Measurements from ENCODE around the gene GALNTL6.

The GALNTL6 gene

GRCh38 chr4:172998527-172999469 is 1185.6 kb downstream of the GALNTL6 start:
- peak in 1 of 2 experiments; percentile 53 for DNase-seq (ENCODE audit: low read depth in 1 of 2, low spot score in 1 of 2)
- H3K27ac ChIP-seq (replicated peaks): no peak overlapping the region
- H3K4me3 ChIP-seq (replicated peaks; ENCODE audit: insufficient read depth, low read length): no peak overlapping the region

GRCh38 chr4:173001571-173001970 is 1188.4 kb downstream of the GALNTL6 start:
- Histone ChIP-seq H3K27ac (replicated peaks) (no peak overlapping the region), H3K4me3 (replicated peaks; ENCODE audit: insufficient read depth, low read length) (no peak overlapping the region), H3K27me3 (ENCODE audit: insufficient read depth, poor library complexity, severe bottlenecking) (no peaks in the 10 kb centered on the region)
- TF ChIP-seq, protein P1, sequence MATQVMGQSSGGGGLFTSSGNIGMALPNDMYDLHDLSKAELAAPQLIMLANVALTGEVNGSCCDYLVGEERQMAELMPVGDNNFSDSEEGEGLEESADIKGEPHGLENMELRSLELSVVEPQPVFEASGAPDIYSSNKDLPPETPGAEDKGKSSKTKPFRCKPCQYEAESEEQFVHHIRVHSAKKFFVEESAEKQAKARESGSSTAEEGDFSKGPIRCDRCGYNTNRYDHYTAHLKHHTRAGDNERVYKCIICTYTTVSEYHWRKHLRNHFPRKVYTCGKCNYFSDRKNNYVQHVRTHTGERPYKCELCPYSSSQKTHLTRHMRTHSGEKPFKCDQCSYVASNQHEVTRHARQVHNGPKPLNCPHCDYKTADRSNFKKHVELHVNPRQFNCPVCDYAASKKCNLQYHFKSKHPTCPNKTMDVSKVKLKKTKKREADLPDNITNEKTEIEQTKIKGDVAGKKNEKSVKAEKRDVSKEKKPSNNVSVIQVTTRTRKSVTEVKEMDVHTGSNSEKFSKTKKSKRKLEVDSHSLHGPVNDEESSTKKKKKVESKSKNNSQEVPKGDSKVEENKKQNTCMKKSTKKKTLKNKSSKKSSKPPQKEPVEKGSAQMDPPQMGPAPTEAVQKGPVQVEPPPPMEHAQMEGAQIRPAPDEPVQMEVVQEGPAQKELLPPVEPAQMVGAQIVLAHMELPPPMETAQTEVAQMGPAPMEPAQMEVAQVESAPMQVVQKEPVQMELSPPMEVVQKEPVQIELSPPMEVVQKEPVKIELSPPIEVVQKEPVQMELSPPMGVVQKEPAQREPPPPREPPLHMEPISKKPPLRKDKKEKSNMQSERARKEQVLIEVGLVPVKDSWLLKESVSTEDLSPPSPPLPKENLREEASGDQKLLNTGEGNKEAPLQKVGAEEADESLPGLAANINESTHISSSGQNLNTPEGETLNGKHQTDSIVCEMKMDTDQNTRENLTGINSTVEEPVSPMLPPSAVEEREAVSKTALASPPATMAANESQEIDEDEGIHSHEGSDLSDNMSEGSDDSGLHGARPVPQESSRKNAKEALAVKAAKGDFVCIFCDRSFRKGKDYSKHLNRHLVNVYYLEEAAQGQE (IDR thresholded peaks at IDR 0.05; ENCODE audit: insufficient replicate concordance, low read depth): no peak
- TF ChIP-seq, protein P2, sequence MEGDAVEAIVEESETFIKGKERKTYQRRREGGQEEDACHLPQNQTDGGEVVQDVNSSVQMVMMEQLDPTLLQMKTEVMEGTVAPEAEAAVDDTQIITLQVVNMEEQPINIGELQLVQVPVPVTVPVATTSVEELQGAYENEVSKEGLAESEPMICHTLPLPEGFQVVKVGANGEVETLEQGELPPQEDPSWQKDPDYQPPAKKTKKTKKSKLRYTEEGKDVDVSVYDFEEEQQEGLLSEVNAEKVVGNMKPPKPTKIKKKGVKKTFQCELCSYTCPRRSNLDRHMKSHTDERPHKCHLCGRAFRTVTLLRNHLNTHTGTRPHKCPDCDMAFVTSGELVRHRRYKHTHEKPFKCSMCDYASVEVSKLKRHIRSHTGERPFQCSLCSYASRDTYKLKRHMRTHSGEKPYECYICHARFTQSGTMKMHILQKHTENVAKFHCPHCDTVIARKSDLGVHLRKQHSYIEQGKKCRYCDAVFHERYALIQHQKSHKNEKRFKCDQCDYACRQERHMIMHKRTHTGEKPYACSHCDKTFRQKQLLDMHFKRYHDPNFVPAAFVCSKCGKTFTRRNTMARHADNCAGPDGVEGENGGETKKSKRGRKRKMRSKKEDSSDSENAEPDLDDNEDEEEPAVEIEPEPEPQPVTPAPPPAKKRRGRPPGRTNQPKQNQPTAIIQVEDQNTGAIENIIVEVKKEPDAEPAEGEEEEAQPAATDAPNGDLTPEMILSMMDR (IDR thresholded peaks at IDR 0.05; ENCODE audit: insufficient read depth, low read length): no peak
- TF ChIP-seq GABPA (IDR thresholded peaks at IDR 0.05; ENCODE audit: low read depth): no peak
- no peak for DNase-seq (ENCODE audit: low read depth in 1 of 2, low spot score in 1 of 2)

More at GRCh38 chr4:172998527-172999469, 1185.6 kb downstream of the GALNTL6 start:
- TF ChIP-seq, protein P1 (IDR thresholded peaks at IDR 0.05; ENCODE audit: insufficient replicate concordance, low read depth): no peak
- TF ChIP-seq POLR2AphosphoS5 (IDR thresholded peaks at IDR 0.05; ENCODE audit: low read depth): no peak
- peak; percentile 21; the same call in 1 of the 2 replicates for TF ChIP-seq SPI1 (IDR thresholded peaks at IDR 0.05; ENCODE audit: borderline replicate concordance, low read depth)
- TF ChIP-seq, protein P2 (IDR thresholded peaks at IDR 0.05; ENCODE audit: insufficient read depth, low read length): no peak
- TF ChIP-seq GABPA (IDR thresholded peaks at IDR 0.05; ENCODE audit: low read depth): no peak
- no peaks in the 10 kb centered on the region for H3K27me3 ChIP-seq (ENCODE audit: insufficient read depth, poor library complexity, severe bottlenecking)

- Histone ChIP-seq H3K27ac (replicated peaks) (0 out of 2 replicates have a peak overlapping the region, but pooled peaks have one; percentile 19), H3K27me3 (ENCODE audit: insufficient read depth, poor library complexity, severe bottlenecking) (no peaks in the 10 kb centered on the region), H3K4me3 (replicated peaks; ENCODE audit: insufficient read depth, low read length) (no peak overlapping the region)
- TF ChIP-seq, protein P1 (IDR thresholded peaks at IDR 0.05; ENCODE audit: insufficient replicate concordance, low read depth): no peak
- peak; percentile 20; the same call in 1 of the 2 replicates for TF ChIP-seq SPI1 (IDR thresholded peaks at IDR 0.05; ENCODE audit: borderline replicate concordance, low read depth)
- TF ChIP-seq POLR2AphosphoS5 (IDR thresholded peaks at IDR 0.05; ENCODE audit: low read depth): no peak
- DNase-seq (ENCODE audit: low read depth in 1 of 2, low spot score in 1 of 2): peak; percentile 48 to 86
Measured at GRCh38 chr4:173002830-173003561, 1189.8 kb downstream of the GALNTL6 start.

All from HL-60 (cell line).